Chondrocyte (in vitro differentiated cells): ENCODE measurements around the gene HERPUD1. TPM values are rescaled to one million over a fixed set of nuclear protein-coding genes. Genes with fewer than 3 reads are reported as not detected.

Experiments
- DNase-seq: peaks from one replicate; pipeline ENCODE4 v3.0.0; 2021; ENCODE audit warnings: mixed read lengths, low spot score
- H3K27ac Mint-ChIP-seq: one replicate; pipeline ENCODE4 v1.8.0; 2021; ENCODE audit warnings: mild to moderate bottlenecking, moderate library complexity, mixed read lengths; ENCODE audit not compliant: unreplicated experiment
- H3K27me3 Mint-ChIP-seq: 2 replicates; pipeline ENCODE4 v1.8.0; 2021; ENCODE audit warnings: low read depth, mixed read lengths
- H3K36me3 Mint-ChIP-seq: 2 replicates; pipeline ENCODE4 v1.8.0; 2021; ENCODE audit warnings: low read depth, mixed read lengths
- H3K4me1 Mint-ChIP-seq: 2 replicates; pipeline ENCODE4 v1.8.0; 2021; ENCODE audit warnings: low read depth, mild to moderate bottlenecking, mixed read lengths
- H3K4me3 Mint-ChIP-seq: one replicate; pipeline ENCODE4 v1.8.0; 2021; ENCODE audit warnings: mild to moderate bottlenecking, moderate library complexity, mixed read lengths; ENCODE audit not compliant: unreplicated experiment
- H3K9me3 Mint-ChIP-seq: 2 replicates; pipeline ENCODE4 v1.8.0; 2021; ENCODE audit warnings: low read depth, mixed read lengths
- total RNA-seq: library from RNA; stranded (reverse); gene quantifications from 3 replicates; pipeline ENCODE4 v1.2.1, GENCODE V29; 2021
- TF ChIP-seq, protein P1 (sequence below): fragments of 200-600 bp; sonication (generic); IDR thresholded peaks from 2 replicates; pipeline ENCODE4 v1.5.0; 2021; ENCODE audit warnings: antibody characterized with exemption, mild to moderate bottlenecking, moderate library complexity

HERPUD1 gene
- total RNA-seq, 1 donor from 2014 or later = 236 TPM

GRCh38 chr16:56941856-56942331 is 10.0 kb downstream of the HERPUD1 start:
- Mint-ChIP-seq H3K27ac (peak overlapping the region; percentile 45), H3K27me3 (no peaks in the 10 kb centered on the region), H3K9me3 (no peaks in the 10 kb centered on the region), H3K4me3 (no peak overlapping the region), H3K4me1 (peaks cover 80% of the 10 kb centered on the region), H3K36me3 (peaks cover 59% of the 10 kb centered on the region)
- TF ChIP-seq, protein P1, sequence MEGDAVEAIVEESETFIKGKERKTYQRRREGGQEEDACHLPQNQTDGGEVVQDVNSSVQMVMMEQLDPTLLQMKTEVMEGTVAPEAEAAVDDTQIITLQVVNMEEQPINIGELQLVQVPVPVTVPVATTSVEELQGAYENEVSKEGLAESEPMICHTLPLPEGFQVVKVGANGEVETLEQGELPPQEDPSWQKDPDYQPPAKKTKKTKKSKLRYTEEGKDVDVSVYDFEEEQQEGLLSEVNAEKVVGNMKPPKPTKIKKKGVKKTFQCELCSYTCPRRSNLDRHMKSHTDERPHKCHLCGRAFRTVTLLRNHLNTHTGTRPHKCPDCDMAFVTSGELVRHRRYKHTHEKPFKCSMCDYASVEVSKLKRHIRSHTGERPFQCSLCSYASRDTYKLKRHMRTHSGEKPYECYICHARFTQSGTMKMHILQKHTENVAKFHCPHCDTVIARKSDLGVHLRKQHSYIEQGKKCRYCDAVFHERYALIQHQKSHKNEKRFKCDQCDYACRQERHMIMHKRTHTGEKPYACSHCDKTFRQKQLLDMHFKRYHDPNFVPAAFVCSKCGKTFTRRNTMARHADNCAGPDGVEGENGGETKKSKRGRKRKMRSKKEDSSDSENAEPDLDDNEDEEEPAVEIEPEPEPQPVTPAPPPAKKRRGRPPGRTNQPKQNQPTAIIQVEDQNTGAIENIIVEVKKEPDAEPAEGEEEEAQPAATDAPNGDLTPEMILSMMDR = no peak
- no peak for DNase-seq

- H3K9me3 Mint-ChIP-seq = no peaks in the 10 kb centered on the region
- H3K4me1 Mint-ChIP-seq = peaks cover 64% of the 10 kb centered on the region
- H3K27ac Mint-ChIP-seq = peak overlapping the region; percentile 70
- no peak for DNase-seq
- peaks cover 42% of the 10 kb centered on the region for H3K36me3 Mint-ChIP-seq
- no peak overlapping the region for H3K4me3 Mint-ChIP-seq
- H3K27me3 Mint-ChIP-seq = no peaks in the 10 kb centered on the region
- TF ChIP-seq, protein P1 = no peak
These were observed 11.9 kb downstream of the HERPUD1 start for GRCh38 chr16:56943761-56944375.

- H3K4me3 Mint-ChIP-seq = no peak overlapping the region
- H3K36me3 Mint-ChIP-seq = peaks cover 30% of the 10 kb centered on the region
- TF ChIP-seq, protein P1 = no peak
- peaks cover 51% of the 10 kb centered on the region for H3K4me1 Mint-ChIP-seq
- H3K27ac Mint-ChIP-seq = peak overlapping the region; percentile 49
- H3K27me3 Mint-ChIP-seq = no peaks in the 10 kb centered on the region
- no peaks in the 10 kb centered on the region for H3K9me3 Mint-ChIP-seq
- no peak for DNase-seq
These were observed 13.3 kb downstream of the HERPUD1 start for GRCh38 chr16:56944954-56945839.

DNA sequence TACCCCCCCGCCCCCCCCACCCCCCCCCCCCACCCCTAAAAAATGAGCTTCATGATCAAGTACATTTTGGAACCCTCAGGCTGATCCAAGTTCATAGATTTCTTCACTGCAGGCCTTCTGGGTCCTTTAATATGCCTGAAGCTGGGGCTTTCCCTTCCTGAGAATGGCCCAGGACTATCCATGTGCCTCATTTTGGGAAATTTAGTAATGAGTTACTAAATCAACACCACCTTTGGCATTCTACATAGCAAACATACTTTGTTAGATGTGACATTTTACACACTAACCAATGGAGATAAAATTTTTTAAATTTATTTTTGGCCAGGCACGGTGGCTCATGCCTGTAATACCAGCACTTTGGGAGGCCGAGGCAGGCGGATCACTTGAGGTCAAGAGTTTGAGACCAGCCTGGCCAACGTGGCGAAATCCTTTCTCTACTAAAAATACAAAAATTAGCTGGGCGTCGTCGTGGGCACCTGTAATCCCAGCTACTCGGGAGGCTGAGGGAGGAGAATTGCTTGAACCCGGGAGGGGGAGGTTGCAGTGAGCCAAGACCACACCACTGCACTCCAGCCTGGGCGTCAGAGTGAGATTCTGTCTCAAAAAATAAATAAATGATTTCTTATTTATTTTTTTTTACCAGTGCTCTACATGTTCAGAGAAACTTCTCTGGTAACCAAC is 14.0 kb downstream of the HERPUD1 start:
- peak overlapping the region; percentile 85 for H3K27ac Mint-ChIP-seq
- no peak for DNase-seq
- peaks cover 27% of the 10 kb centered on the region for H3K36me3 Mint-ChIP-seq
- no peaks in the 10 kb centered on the region for H3K9me3 Mint-ChIP-seq
- H3K4me1 Mint-ChIP-seq = peaks cover 46% of the 10 kb centered on the region
- no peaks in the 10 kb centered on the region for H3K27me3 Mint-ChIP-seq
- H3K4me3 Mint-ChIP-seq = no peak overlapping the region
- TF ChIP-seq, protein P1 = no peak
